ENCODE data around the gene WASF2.

- TF ChIP-seq EZH2 (IDR thresholded peaks at IDR 0.05) (no peak), CTCF (IDR thresholded peaks at IDR 0.05) (no peak)
These were observed 30.7 kb upstream of the WASF2 start for GRCh38 chr1:27520651-27521050.

Measured in neural progenitor cell (in vitro differentiated cells).